B cell (primary cell): Measurements from ENCODE around the gene GRN. TPM values are rescaled to one million over a fixed set of nuclear protein-coding genes. Genes with fewer than 3 reads are reported as not detected.

Experiments
- ATAC-seq: fragments of 200-7000 bp; cut with Tn5 transposase; one replicate; pipeline ENCODE4 v1.10.0; 2021; ENCODE audit warnings: low read depth, mild to moderate bottlenecking, moderate number of reproducible peaks, moderate library complexity
- CTCF ChIA-PET: fragments of 350-600 bp; sonication (Branson Sonifier 250); formaldehyde crosslinking; loops from one replicate; lab custom pipeline; 2021; ENCODE audit warnings: antibody characterized with exemption, inconsistent platforms; lab: Charles Lee
- POLR2A ChIA-PET: fragments of 350-600 bp; sonication (Branson Sonifier 250); formaldehyde crosslinking; loops from one replicate; lab custom pipeline; 2021; ENCODE audit warnings: antibody characterized with exemption; lab: Charles Lee
- DNase-seq: peaks from one replicate; pipeline ENCODE4 v3.0.0; 2013
- H2AFZ ChIP-seq: 2 replicates; pipeline ENCODE4 v1.6.1; 2012; ENCODE audit warnings: mild to moderate bottlenecking, low read depth, low read length; ENCODE audit not compliant: insufficient read depth, poor library complexity, severe bottlenecking
- H3K27ac ChIP-seq, 2 donors: 1 replicate in 1 of 2; 2 replicates in 1 of 2; pipeline ENCODE4 v1.5.1; 2012 to 2013; ENCODE audit warnings: low read length in 2 of 2, mild to moderate bottlenecking in 2 of 2, moderate library complexity in 1 of 2
- H3K27me3 ChIP-seq, 4 experiments: fragments of 200-600 bp in 1 of 4; sonication (generic) in 1 of 4; replicated peaks in 1 of 4; 1 replicate in 2 of 4; 2 replicates in 2 of 4; pipeline versions ENCODE4 v1.6.1 to v1.7.0; 2013 to 2016; ENCODE audit warnings: low read length in 3 of 4, mild to moderate bottlenecking in 2 of 4, mixed read lengths in 1 of 4, moderate library complexity in 1 of 4; ENCODE audit not compliant: insufficient read depth in 4 of 4, control insufficient read depth in 3 of 4; ENCODE audit errors: control extremely low read depth in 1 of 4
- H3K36me3 ChIP-seq, 2 experiments: replicated peaks in 1 of 2; 1 replicate in 1 of 2; 2 replicates in 1 of 2; pipeline versions ENCODE4 v1.6.1 to v1.7.1; 2013; ENCODE audit warnings: low read length in 1 of 2; ENCODE audit not compliant: insufficient read depth in 2 of 2, control insufficient read depth in 1 of 2; ENCODE audit errors: control extremely low read depth in 1 of 2, extremely low read depth in 1 of 2
- H3K4me1 ChIP-seq, 2 donors: fragments of 200-600 bp in 1 of 2; sonication (generic) in 1 of 2; 1 replicate in 1 of 2; 2 replicates in 1 of 2; pipeline versions ENCODE4 v1.5.1 to v1.6.1; 2013 to 2017; ENCODE audit warnings: low read length in 2 of 2; ENCODE audit not compliant: control insufficient read depth in 2 of 2, insufficient read depth in 2 of 2
- H3K4me2 ChIP-seq: replicated peaks from 2 replicates; pipeline ENCODE3; 2012; ENCODE audit warnings: mild to moderate bottlenecking, low read depth, low read length; ENCODE audit not compliant: poor library complexity, severe bottlenecking
- H3K4me3 ChIP-seq, 5 experiments: fragments of 200-600 bp in 1 of 5; sonication (generic) in 1 of 5; 1 replicate in 3 of 5; 2 replicates in 2 of 5; pipeline versions ENCODE4 v1.5.1 to v1.7.0; 2011 to 2016; ENCODE audit warnings: low read length in 4 of 5, mild to moderate bottlenecking in 4 of 5, low read depth in 2 of 5, control low read depth in 1 of 5, moderate library complexity in 1 of 5; ENCODE audit not compliant: insufficient read depth in 1 of 5; ENCODE audit errors: control extremely low read depth in 1 of 5, extremely low read depth in 1 of 5
- H3K79me2 ChIP-seq: fragments of 200-600 bp; sonication (generic); one replicate; pipeline ENCODE4 v1.6.0; 2016; ENCODE audit warnings: low read length; ENCODE audit not compliant: control insufficient read depth, insufficient read depth
- H3K9ac ChIP-seq: fragments of 200-600 bp; sonication (generic); 2 replicates; pipeline ENCODE4 v1.6.1; 2017; ENCODE audit warnings: mild to moderate bottlenecking, low read length, moderate library complexity
- H3K9me3 ChIP-seq, 3 donors: one replicate each; pipeline versions ENCODE4 v1.6.1 to v1.7.1; 2013; ENCODE audit warnings: low read length in 2 of 3; ENCODE audit not compliant: control insufficient read depth in 2 of 3, insufficient read depth in 1 of 3; ENCODE audit errors: control extremely low read depth in 1 of 3
- H4K20me1 ChIP-seq: 2 replicates; pipeline ENCODE4 v1.6.0; 2012; ENCODE audit warnings: mild to moderate bottlenecking, low read length; ENCODE audit not compliant: insufficient read depth, control insufficient read depth, poor library complexity, severe bottlenecking
- H3K27ac Mint-ChIP-seq: one replicate; pipeline ENCODE4 v1.8.0; 2021; ENCODE audit warnings: mixed read lengths
- H3K27me3 Mint-ChIP-seq: one replicate; pipeline ENCODE4 v1.8.0; 2021; ENCODE audit warnings: mixed read lengths
- H3K4me1 Mint-ChIP-seq: one replicate; pipeline ENCODE4 v1.8.0; 2021; ENCODE audit warnings: mixed read lengths
- H3K4me3 Mint-ChIP-seq: one replicate; pipeline ENCODE4 v1.8.0; 2021; ENCODE audit warnings: mixed read lengths
- H3K9me3 Mint-ChIP-seq: one replicate; pipeline ENCODE4 v1.8.0; 2022; ENCODE audit warnings: mixed read lengths; ENCODE audit not compliant: insufficient read depth
- EZH2 ChIP-seq: IDR thresholded peaks from 2 replicates; pipeline ENCODE4 v1.6.1; 2012; ENCODE audit warnings: borderline replicate concordance, low read depth, mild to moderate bottlenecking, moderate library complexity, low read length; ENCODE audit not compliant: insufficient read depth, poor library complexity, severe bottlenecking
- WGBS: methylation state at CpG from one replicate; pipeline ENCODE4 v1.1.5; 2013; ENCODE audit warnings: missing lambda C conversion rate; ENCODE audit not compliant: insufficient coverage; 5-methylcytosine and 5-hydroxymethylcytosine counted together
- intact Hi-C: fragments of 100-400 bp; cut with micrococcal nuclease; formaldehyde crosslinking; loops from one replicate; pipeline ENCODE4 v1.10.0; 2022
- polyA plus RNA-seq: library from polyadenylated mRNA; depleted of rRNA; stranded (reverse); fragments of >200 nt; gene quantifications from 2 replicates; pipeline ENCODE4 v1.2.3, GENCODE V29; 2012
- total RNA-seq, 2 donors: library from RNA; stranded (reverse); fragments of 120-200 nt in 1 of 2; gene quantifications; 1 replicate in 1 of 2; 2 replicates in 1 of 2; pipeline versions ENCODE4 v1.2.3 to v1.2.4, GENCODE V29; 2013 to 2022
- TF ChIP-seq, protein P1 (sequence below): fragments of 200-600 bp; IDR thresholded peaks from one replicate; pipeline ENCODE4 v1.8.0; 2022; ENCODE audit warnings: antibody characterized with exemption, mild to moderate bottlenecking

Gene GRN
- total and polyA plus RNA-seq, 2 donors (not counting 1 experiment from before 2014, with no cell fraction given), result 187 to 226 TPM

DNA sequence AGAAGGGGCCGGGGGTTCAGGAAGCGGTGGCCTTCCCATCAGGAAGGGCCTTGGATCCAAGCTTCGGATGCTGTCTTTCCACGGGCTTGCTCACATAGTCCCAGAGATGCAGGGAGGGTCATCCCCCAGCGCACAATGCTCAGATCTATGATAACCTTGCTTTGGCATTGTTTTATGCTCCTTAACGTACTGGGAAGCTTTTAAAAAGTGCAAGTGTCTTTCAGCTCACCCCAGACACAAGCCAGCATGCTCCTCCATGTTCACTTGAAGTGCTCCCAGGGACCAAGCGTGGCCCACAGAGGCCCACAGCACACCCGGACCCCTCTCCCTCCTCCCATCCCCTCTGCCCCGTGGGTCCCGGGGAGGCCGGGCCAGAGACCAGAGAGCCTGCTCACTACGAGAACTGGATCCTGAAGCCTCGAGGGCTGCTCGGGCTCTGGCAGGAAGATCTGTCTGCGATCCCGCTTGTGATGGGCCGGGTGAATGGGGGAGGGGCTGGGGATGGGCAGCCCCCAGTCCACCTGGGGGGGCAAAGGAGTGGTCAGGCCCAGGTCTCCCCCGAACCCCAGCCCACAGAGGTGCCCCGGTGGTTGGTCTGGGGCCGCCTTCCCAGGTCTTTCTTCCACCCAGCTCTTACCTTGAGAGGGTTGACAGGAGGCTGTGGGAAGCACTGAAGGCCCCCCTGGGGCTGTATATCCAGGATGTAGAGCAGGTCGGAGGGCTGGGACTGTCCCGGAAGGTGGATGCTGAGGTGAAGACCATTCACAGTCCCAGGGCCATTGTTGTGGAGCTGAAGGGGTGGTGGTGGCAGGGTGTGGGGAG is 30.3 kb downstream of the GRN start:
- no peak overlapping the region for H2AFZ ChIP-seq
- TF ChIP-seq, protein P1, sequence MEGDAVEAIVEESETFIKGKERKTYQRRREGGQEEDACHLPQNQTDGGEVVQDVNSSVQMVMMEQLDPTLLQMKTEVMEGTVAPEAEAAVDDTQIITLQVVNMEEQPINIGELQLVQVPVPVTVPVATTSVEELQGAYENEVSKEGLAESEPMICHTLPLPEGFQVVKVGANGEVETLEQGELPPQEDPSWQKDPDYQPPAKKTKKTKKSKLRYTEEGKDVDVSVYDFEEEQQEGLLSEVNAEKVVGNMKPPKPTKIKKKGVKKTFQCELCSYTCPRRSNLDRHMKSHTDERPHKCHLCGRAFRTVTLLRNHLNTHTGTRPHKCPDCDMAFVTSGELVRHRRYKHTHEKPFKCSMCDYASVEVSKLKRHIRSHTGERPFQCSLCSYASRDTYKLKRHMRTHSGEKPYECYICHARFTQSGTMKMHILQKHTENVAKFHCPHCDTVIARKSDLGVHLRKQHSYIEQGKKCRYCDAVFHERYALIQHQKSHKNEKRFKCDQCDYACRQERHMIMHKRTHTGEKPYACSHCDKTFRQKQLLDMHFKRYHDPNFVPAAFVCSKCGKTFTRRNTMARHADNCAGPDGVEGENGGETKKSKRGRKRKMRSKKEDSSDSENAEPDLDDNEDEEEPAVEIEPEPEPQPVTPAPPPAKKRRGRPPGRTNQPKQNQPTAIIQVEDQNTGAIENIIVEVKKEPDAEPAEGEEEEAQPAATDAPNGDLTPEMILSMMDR, result no peak
- TF ChIP-seq EZH2, result no peak
- H3K9me3 Mint-ChIP-seq, result no peaks in the 10 kb centered on the region
- H4K20me1 ChIP-seq, result no peaks in the 10 kb centered on the region
- H3K27me3 Mint-ChIP-seq, result peaks cover 34% of the 10 kb centered on the region
- intact Hi-C loops, result no loop called here
- no peak overlapping the region for H3K4me3 Mint-ChIP-seq
- no peak overlapping the region for H3K9ac ChIP-seq
- no peak overlapping the region for H3K27ac Mint-ChIP-seq
- no peaks in the 10 kb centered on the region for H3K4me1 ChIP-seq
- WGBS, result 67% methylated on average over 19 of the region's 22 CpGs
- H3K4me3 ChIP-seq, result no peak overlapping the region
- ChIA-PET CTCF (interaction anchor here (0.9 to 1.7 kb wide), 2 partner anchors 10 to 12 kb away, joined by 3 to 4 read pairs; partner anchors contain the start of gene FAM171A2), POLR2A (interaction anchor here (0.5 kb wide), 1 partner anchor 150 kb away, joined by 3 read pairs; no protein-coding TSS in a partner anchor)
- DNase-seq (no peak), ATAC-seq (no peak)
- H3K36me3 ChIP-seq, result no peaks in the 10 kb centered on the region
- peaks cover 0 to 17% (median 0%) of the 10 kb centered on the region in 4 experiments for H3K27me3 ChIP-seq
- H3K27ac ChIP-seq, result no peak overlapping the region
- no peaks in the 10 kb centered on the region for H3K9me3 ChIP-seq
- peaks cover 3% of the 10 kb centered on the region for H3K4me1 Mint-ChIP-seq
- H3K4me2 ChIP-seq, result peak overlapping the region; percentile 11
- no peaks in the 10 kb centered on the region for H3K79me2 ChIP-seq

DNA sequence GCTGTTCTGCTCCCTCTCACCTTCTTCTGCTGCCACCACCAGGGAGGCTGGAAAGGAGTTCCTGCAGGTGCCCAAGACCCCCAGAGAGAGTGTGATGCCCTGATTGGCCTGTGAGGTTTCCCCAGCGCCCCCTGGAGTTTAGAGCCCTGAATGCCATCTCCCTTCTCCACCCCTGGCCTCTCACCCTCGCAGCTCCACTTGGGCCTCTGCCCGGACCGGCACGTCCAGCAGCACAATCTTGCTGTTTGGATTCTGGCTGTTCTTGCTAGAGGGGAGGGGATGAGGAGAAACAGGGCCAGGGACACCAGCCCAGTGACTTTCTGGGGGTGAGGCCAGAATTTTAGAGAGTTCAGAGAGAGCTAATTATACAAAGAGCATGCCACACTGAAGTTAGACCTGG is 31.0 kb downstream of the GRN start:
- Mint-ChIP-seq H3K4me1 (peaks cover 3% of the 10 kb centered on the region), H3K27me3 (peaks cover 31% of the 10 kb centered on the region), H3K4me3 (no peak overlapping the region), H3K27ac (no peak overlapping the region), H3K9me3 (no peaks in the 10 kb centered on the region)
- H3K36me3 ChIP-seq, result no peaks in the 10 kb centered on the region
- TF ChIP-seq EZH2, result no peak
- TF ChIP-seq, protein P1, result peak; percentile 34
- peaks cover 0 to 20% (median 0%) of the 10 kb centered on the region in 4 experiments for H3K27me3 ChIP-seq
- no peak overlapping the region for H2AFZ ChIP-seq
- no peaks in the 10 kb centered on the region for H3K4me1 ChIP-seq
- ChIA-PET CTCF (interaction anchor here (1.7 kb wide), 1 partner anchor 13 kb away, joined by 4 read pairs; the partner anchor contains the start of gene FAM171A2), POLR2A (interaction anchor here (0.5 kb wide), 1 partner anchor 151 kb away, joined by 3 read pairs; no protein-coding TSS in a partner anchor)
- 54% methylated on average over 2 of the region's 5 CpGs for WGBS
- H4K20me1 ChIP-seq, result no peaks in the 10 kb centered on the region
- H3K79me2 ChIP-seq, result no peaks in the 10 kb centered on the region
- ATAC-seq, result no peak
- no peaks in the 10 kb centered on the region for H3K9me3 ChIP-seq
- no peak overlapping the region for H3K4me3 ChIP-seq
- no peak overlapping the region for H3K27ac ChIP-seq
- H3K9ac ChIP-seq, result no peak overlapping the region
- no peak for DNase-seq
- intact Hi-C loops, result no loop called here
- no peak overlapping the region for H3K4me2 ChIP-seq
